Subcutaneous abdominal adipose tissue (tissue), 5 donors: ENCODE measurements around the gene ZNF22.

Source experiments
- H3K27ac ChIP-seq: one replicate; pipeline ENCODE4 v1.7.0; 2013; ENCODE audit warnings: low read depth, mild to moderate bottlenecking, inconsistent platforms, low read length, moderate library complexity
- H3K27me3 ChIP-seq, 5 donors: one replicate each; pipeline ENCODE4 v1.7.0; 2013; ENCODE audit warnings: low read length in 5 of 5, inconsistent platforms in 1 of 5; ENCODE audit not compliant: control insufficient read depth in 5 of 5, insufficient read depth in 4 of 5
- H3K36me3 ChIP-seq, 5 donors: one replicate each; pipeline ENCODE4 v1.7.0; 2013; ENCODE audit warnings: low read length in 5 of 5; ENCODE audit not compliant: control insufficient read depth in 5 of 5, insufficient read depth in 5 of 5
- H3K4me1 ChIP-seq, 5 donors: one replicate each; pipeline ENCODE4 v1.7.0; 2013; ENCODE audit warnings: low read length in 5 of 5, mild to moderate bottlenecking in 3 of 5, moderate library complexity in 1 of 5; ENCODE audit not compliant: control insufficient read depth in 5 of 5, insufficient read depth in 5 of 5
- H3K4me3 ChIP-seq, 5 donors: one replicate each; pipeline ENCODE4 v1.7.0; 2013; ENCODE audit warnings: low read length in 5 of 5, low read depth in 1 of 5
- H3K9ac ChIP-seq, 5 donors: one replicate each; pipeline ENCODE4 v1.7.0; 2013; ENCODE audit warnings: low read length in 5 of 5, mild to moderate bottlenecking in 4 of 5, moderate library complexity in 3 of 5
- H3K9me3 ChIP-seq, 5 donors: one replicate each; pipeline ENCODE4 v1.7.0; 2013; ENCODE audit warnings: low read length in 5 of 5; ENCODE audit not compliant: control insufficient read depth in 5 of 5
- donor health status: healthy.
- donor health status: healthy.
- donor health status: healthy.
- donor health status: healthy.
- donor health status: healthy.

Gene ZNF22

GRCh38 chr10:44969854-44970253, 30.9 kb upstream of the ZNF22 start:
- no peak overlapping the region for H3K27ac ChIP-seq
- H3K4me3 ChIP-seq: no peak overlapping the region
- H3K9me3 ChIP-seq: peaks cover 0 to 2% (median 0%) of the 10 kb centered on the region in 5 donors
- peak overlapping the region in 1 of 5 donors; percentile 14 for H3K9ac ChIP-seq
- peaks cover 0 to 44% (median 27%) of the 10 kb centered on the region in 5 donors for H3K36me3 ChIP-seq
- no peaks in the 10 kb centered on the region for H3K27me3 ChIP-seq
- H3K4me1 ChIP-seq: peaks cover 23 to 83% (median 76%) of the 10 kb centered on the region in 5 donors

GRCh38 chr10:44970812-44971395, 29.8 kb upstream of the ZNF22 start:
- Histone ChIP-seq H3K36me3 (peaks cover 0 to 44% (median 27%) of the 10 kb centered on the region in 5 donors), H3K4me3 (no peak overlapping the region), H3K9ac (no peak overlapping the region), H3K4me1 (peaks cover 23 to 78% (median 71%) of the 10 kb centered on the region in 5 donors), H3K27me3 (no peaks in the 10 kb centered on the region), H3K27ac (no peak overlapping the region), H3K9me3 (peaks cover 0 to 2% (median 0%) of the 10 kb centered on the region in 5 donors)

DNA sequence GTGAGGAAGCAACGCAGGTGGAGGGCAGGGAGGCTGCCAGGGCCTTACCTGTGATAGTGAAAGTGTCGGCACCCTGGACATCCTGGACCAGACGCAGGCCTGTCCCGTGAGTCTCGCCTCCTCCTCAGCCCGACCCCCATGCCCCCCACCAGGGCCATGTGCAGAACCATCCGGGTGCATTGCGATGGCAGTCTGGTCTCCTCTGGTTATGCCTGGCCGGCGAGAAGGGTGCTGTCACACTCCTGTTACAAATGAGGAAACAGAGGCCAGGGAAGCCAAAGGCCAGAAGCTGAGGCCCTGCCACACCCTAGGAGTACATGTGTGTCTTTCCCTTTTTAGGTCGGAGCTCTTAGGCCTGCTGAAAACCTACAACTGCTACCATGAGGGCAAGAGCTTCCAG, 29.3 kb upstream of the ZNF22 start:
- H3K36me3 ChIP-seq: peaks cover 0 to 46% (median 28%) of the 10 kb centered on the region in 5 donors
- H3K4me3 ChIP-seq: no peak overlapping the region
- peak overlapping the region; percentile 93 for H3K27ac ChIP-seq
- peaks cover 0 to 2% (median 0%) of the 10 kb centered on the region in 5 donors for H3K9me3 ChIP-seq
- no peak overlapping the region for H3K9ac ChIP-seq
- H3K4me1 ChIP-seq: peaks cover 25 to 78% (median 71%) of the 10 kb centered on the region in 5 donors
- no peaks in the 10 kb centered on the region for H3K27me3 ChIP-seq

DNA sequence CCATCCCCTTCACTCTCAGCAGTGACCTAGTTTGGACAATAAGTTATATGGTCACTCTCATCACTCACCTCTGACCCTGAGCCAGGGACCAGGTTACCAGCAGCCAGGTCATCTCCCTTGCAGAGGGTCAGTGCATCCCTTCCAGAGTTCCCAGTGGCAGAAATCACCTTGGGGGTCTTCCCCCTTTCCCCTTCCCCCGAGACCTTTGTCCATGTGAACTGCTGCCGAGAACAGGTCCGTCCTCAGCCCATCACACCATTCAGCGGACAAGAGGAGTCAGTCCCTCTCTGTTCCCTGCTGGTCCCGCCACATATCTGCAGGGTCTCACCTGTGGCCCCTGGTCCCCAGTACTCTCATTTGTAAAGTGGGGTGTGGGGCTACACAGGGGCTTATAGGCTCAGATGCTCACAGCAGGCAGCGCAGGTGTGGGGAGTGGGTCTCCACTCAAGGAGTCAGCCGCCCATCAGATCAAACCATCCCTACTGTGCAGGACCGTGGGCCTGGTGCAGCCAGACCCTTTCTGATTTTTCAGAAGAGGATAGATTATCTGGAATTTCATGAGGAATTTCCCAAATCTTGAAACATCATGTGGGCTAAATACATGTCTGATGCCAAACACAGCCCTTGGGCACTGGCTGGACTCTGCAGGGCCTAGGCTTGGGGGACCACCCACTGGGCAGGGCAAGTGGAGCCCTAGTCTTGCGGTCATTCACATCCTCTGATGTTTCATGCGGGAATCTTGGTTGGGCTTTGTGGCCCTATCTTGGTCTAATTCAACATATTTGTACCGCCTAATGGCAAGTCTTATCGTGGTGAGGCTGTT, 28.6 kb upstream of the ZNF22 start:
- H3K27me3 ChIP-seq: no peaks in the 10 kb centered on the region
- H3K36me3 ChIP-seq: peaks cover 0 to 53% (median 35%) of the 10 kb centered on the region in 5 donors
- H3K9me3 ChIP-seq: peaks cover 0 to 2% (median 0%) of the 10 kb centered on the region in 5 donors
- no peak overlapping the region for H3K4me3 ChIP-seq
- H3K4me1 ChIP-seq: peaks cover 27 to 78% (median 71%) of the 10 kb centered on the region in 5 donors
- H3K9ac ChIP-seq: peak overlapping the region in 1 of 5 donors; percentile 39
- peak overlapping the region; percentile 93 for H3K27ac ChIP-seq

GRCh38 chr10:44972874-44973306, 27.8 kb upstream of the ZNF22 start:
- H3K4me1 ChIP-seq: peaks cover 25 to 78% (median 70%) of the 10 kb centered on the region in 5 donors
- H3K27me3 ChIP-seq: no peaks in the 10 kb centered on the region
- H3K27ac ChIP-seq: peak overlapping the region; percentile 93
- no peak overlapping the region for H3K4me3 ChIP-seq
- H3K9me3 ChIP-seq: peaks cover 0 to 2% (median 0%) of the 10 kb centered on the region in 5 donors
- H3K9ac ChIP-seq: peak overlapping the region in 2 of 5 donors; percentile 39 to 59
- H3K36me3 ChIP-seq: peaks cover 0 to 61% (median 43%) of the 10 kb centered on the region in 5 donors

DNA sequence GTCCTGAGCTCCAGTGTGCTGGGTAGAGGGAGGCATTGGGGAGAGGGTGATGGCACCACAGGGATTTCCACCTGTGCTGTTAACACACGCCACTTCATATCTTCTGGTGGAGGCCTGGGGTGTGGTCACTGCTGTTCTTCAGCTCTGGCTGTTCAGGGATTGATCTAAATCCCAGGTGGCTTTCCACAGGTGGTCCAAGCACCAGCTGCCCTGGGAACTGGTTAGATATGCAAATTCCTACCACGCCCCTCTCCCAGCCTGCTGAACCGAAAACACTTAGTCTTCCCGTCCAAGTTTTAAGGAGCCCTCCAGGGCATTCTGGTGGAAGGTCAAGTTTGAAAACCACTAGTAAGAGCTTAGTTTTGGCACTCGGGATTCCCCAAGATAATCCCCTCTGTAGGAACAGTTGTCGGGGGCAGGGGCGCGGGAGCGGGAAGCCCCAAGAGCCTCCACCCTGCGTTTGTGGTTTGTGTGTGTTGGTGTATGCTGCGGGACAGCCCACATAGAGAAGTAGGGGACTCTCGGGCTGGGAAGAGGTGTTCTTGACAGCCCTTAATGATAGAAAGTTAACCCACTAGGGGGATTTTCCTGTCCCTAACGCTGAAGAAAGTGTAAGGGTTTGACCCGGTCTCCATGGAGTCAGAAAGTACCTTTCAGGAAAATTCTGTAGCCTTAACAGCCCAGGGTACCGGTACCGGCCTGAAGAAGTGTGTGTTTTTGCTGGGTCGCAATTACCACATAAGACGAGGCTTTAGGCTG, 27.2 kb upstream of the ZNF22 start:
- Histone ChIP-seq H3K36me3 (peaks cover 0 to 62% (median 45%) of the 10 kb centered on the region in 5 donors), H3K27ac (peak overlapping the region; percentile 93), H3K9ac (peak overlapping the region in 4 of 5 donors; percentile 17 to 75 (median 44)), H3K9me3 (peaks cover 0 to 2% (median 0%) of the 10 kb centered on the region in 5 donors), H3K4me1 (peaks cover 22 to 77% (median 70%) of the 10 kb centered on the region in 5 donors), H3K4me3 (peak overlapping the region in 2 of 5 donors; percentile 35 to 54), H3K27me3 (no peaks in the 10 kb centered on the region)

GRCh38 chr10:44974082-44974627, 26.6 kb upstream of the ZNF22 start:
- Histone ChIP-seq H3K27ac (peak overlapping the region; percentile 93), H3K4me1 (peaks cover 24 to 77% (median 70%) of the 10 kb centered on the region in 5 donors), H3K36me3 (peaks cover 0 to 62% (median 45%) of the 10 kb centered on the region in 5 donors), H3K9ac (peak overlapping the region; percentile 17 to 75 (median 58)), H3K27me3 (no peaks in the 10 kb centered on the region), H3K4me3 (peak overlapping the region; percentile 41 to 68 (median 57)), H3K9me3 (no peaks in the 10 kb centered on the region)

DNA sequence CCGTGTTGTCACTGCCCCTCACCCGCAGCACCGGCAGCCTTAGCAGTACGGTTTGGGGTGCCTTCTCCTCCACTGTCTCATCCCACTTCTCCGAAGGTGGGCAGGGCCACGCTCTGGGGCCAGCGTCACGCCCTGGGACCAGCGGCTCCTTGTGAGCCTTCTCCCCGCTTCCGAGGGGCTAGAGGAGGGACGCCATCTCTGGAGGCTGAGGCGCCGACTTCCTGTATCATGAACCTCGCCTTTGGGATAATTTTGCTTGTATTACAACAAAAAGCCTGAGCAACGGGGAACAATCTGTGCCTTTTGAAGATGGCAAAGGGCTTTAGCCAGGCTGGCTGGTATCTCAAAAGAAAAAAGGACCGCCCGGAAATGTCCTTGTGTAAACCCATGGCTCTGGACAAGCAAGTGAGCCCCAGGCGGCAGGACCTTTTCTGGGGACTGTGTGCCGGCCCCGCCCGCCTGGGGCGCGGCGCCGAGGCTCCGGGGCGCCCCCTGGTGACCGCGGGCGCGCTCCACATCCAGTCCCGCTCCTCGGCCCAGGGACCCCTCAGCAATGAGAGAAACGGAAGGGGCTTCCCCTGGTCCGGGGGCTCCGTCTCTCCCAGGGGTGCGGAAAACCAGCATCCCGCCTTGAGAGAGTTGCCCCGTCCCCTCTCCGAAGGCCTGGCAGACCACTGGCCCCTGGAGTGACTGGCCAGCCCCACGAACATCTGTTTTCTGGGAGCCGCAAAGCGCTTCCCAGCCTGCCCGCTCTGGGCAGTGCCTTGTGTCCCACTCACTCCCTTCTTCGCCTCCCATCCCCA, 25.9 kb upstream of the ZNF22 start:
- H3K9me3 ChIP-seq: no peaks in the 10 kb centered on the region

More for the DNA sequence above, 25.9 kb upstream of the ZNF22 start:
- Histone ChIP-seq H3K4me1 (peaks cover 25 to 77% (median 70%) of the 10 kb centered on the region in 5 donors), H3K36me3 (peaks cover 0 to 56% (median 45%) of the 10 kb centered on the region in 5 donors), H3K27me3 (no peaks in the 10 kb centered on the region), H3K27ac (peak overlapping the region; percentile 93), H3K9ac (peak overlapping the region; percentile 16 to 75 (median 58)), H3K4me3 (peak overlapping the region; percentile 54 to 68 (median 57))
